RPMI8226 (cell line): ENCODE results near the gene SYT9.

Source experiments
- DNase-seq: peaks from one replicate; pipeline ENCODE4 v3.0.0-alpha.2; 2015

The SYT9 gene

DNA sequence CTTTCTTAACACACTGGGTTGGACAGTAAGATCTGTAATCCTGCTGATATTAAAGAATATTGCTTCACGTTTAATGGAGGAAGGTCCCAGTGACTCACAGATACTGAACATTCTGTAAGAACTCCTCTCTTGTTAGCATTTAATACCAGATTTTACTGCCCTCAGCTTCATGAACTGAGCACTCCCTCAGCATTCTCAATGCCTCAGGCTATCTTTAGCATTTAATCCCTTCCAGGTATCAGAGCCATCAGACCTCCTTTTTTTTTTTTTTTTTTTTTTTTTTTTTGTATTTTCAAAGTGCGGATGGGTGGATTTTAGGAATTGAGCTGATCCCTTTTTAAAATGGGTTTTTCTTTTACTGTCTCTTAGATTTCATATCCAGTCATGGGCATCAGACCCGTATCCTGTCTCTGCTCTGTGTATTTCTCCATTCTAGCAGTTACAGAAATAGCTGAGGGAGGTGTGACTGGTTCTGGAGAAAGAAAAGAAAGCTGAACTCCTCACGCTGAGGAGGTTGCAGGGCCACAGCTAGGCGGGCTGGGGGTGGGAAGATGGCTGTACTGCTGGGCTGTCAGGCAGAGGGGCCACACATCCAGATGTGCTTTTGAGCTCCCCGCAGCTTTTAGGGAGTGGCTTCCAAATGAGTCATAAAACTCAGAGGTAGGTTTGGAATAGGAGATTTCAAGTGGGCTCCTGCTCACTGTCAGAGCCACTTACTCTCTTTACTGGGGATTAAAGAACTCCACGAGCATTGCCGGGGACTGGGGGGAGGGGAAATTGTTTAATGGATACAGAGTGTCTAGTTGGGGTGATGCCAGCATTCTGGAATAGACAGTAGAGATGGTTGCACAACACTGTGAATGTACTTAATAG is 97.0 kb downstream of the SYT9 start:
- no peak for DNase-seq

DNA sequence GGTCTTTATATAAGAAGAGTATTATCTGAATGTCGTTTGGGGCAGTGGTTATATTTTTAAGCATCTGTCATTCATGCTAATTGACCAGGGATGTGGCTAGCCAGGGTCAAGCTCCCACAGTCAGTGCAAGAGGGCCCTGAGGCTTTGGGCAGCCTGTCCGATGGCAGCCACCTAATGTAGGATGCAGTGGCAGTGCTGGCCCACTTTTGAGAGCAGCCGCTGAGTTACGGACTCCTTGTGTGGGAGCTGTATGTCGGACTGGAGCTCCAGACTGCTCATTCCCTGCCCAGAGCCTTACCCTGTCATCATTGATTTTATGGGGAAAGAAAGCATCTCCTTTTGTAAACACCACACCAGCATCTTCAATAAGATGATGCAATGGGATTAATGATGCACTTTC is 99.5 kb downstream of the SYT9 start:
- no peak for DNase-seq

DNA sequence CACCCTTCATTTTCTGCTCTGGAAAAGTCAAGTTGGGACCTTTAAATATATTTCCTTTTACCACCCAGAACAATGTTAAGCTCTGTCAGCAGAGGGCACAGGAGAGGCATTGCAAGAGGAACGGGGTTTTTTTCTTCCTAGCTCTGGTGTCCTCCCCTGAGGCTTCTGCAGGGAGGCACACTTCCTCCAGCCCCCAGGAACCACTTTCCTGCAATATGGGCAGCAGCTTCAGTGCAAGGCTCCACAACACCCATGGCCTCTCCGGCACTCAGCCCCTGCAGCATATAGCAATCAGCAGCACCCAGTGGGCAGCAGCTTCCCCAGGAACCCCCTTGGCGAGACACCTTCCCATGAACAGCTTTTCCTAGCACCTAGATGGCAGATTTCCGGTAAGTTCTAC is 101.4 kb downstream of the SYT9 start:
- peak; percentile 39 for DNase-seq

DNA sequence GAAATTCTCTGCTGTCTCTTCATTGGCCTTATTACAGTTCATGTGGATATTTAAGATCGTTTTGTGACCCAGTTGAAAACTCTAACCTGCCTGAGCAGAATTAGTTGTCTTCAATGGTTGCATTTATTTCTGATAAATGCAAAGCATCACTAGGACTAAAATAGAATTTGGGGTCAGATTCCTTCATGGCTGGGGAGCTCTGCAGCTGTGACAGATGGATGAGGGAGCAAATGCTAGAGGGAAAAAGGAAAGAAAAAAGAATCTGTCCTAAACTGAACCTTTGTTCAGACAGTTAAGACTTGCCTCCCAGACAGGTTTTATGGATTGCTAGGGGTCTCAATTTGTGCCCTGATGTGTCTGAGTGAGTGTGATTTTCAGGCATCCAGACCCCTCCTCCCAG is 113.0 kb downstream of the SYT9 start:
- no peak for DNase-seq

DNA sequence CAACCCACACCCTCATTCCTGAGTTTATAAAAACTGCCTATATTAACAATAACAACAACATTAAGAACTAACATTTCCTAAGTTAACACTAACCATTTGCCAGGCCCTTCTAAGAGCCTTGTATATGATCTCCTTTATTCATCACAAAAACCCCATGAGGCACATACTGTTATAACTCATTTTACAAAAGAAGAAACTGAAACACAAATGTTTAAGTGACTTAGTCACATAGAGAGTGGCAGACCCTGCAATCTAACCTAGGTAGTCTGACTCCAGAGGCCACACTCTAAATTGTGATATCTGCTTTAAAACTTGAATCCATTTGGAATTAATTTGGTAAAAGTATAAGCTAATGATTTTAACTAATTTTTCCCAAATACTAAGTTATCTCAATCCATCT is 116.1 kb downstream of the SYT9 start:
- DNase-seq, result no peak

DNA sequence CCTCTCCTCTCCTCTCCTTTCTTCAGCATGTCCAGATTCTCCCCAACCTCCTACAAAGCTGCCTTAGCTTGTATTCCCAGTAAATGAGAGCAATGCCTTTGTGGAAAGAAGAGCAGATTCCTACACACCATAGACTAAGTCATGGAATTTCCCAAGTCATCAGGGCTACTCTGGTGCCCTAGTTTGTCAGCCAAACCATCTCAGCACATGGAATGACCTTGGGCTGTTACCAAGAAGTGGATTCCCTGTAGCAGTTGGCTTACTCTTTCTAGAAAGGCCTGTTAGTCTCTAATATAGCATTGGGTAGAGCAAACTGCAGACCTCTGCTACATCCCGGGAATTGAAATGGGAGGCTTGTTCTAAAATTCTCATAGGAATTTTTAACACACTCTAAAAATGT is 124.7 kb downstream of the SYT9 start:
- no peak for DNase-seq

DNA sequence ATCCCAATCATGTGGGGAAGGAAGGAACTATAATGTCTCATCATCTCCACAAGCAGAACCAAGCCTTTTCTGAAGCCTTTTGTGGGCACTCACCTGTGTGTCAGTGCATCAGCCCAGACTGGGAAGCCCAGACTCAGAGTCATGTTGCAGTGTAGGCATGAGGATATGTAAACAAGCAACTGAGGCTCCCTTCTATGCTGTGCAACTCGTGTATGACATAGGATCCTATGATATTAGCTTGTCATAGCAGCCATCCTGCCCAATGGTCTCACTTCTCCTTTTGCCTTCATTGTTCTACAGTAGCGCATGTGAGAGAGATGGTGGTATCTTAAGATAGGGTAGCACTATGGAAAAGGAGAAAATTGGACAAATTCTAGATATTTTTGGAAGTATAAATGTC is 130.2 kb downstream of the SYT9 start:
- DNase-seq, result peak; percentile 2

DNA sequence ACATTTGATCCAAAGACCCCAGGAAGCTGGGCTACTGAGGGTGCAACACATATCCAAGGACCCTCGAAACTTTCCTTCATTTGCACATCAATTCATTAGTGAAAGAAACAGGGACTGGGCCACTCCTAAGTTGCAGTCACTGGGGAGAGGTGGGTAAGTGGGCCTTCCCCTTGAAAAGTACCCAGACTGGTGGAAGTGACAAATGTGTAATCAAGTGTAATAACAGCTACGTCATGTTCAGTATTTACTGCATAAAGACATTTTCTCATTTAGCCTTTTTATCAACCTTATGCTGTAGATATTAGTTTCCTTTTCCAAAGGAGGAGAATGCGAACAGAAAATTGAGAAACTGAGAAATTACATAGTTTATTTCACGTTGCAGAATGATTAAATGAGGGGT is 131.7 kb downstream of the SYT9 start:
- DNase-seq, result no peak

DNA sequence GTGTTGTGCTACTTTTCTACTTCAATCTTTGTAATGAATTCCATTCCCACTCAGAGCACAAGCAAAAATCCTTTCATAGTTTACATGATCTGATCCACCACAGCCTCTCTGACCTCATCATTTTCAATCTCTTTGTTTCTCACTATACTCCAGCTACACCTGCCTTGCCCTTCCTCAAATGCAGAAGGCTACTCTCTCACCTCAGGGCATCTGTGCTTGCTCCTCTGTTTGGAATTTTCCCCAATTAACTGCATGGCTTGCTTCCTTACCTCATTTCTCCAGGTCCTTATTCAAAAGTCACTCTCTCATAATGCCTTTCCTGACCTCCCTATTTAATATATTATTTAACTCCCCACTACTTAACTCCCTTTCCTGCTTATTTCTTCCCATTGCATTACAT is 133.0 kb downstream of the SYT9 start:
- DNase-seq, result no peak

DNA sequence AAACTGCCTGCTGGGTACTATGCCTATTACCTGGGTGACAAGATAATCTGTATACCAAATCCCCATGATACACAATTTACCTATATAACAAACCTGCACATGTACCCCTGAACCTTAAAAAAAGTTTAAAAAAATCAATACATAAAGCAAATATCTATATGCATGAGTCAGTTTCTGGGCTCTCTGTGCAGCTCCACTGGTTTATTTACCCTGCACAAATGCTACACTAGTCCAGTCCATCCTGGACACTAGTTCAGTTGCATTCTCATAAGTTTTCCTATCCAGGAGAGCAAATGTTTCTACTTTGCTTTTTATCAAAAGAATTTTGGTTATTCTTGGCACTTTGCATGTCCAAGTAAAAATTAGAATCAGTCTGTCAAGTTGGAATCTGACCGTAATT is 133.8 kb downstream of the SYT9 start:
- no peak for DNase-seq

DNA sequence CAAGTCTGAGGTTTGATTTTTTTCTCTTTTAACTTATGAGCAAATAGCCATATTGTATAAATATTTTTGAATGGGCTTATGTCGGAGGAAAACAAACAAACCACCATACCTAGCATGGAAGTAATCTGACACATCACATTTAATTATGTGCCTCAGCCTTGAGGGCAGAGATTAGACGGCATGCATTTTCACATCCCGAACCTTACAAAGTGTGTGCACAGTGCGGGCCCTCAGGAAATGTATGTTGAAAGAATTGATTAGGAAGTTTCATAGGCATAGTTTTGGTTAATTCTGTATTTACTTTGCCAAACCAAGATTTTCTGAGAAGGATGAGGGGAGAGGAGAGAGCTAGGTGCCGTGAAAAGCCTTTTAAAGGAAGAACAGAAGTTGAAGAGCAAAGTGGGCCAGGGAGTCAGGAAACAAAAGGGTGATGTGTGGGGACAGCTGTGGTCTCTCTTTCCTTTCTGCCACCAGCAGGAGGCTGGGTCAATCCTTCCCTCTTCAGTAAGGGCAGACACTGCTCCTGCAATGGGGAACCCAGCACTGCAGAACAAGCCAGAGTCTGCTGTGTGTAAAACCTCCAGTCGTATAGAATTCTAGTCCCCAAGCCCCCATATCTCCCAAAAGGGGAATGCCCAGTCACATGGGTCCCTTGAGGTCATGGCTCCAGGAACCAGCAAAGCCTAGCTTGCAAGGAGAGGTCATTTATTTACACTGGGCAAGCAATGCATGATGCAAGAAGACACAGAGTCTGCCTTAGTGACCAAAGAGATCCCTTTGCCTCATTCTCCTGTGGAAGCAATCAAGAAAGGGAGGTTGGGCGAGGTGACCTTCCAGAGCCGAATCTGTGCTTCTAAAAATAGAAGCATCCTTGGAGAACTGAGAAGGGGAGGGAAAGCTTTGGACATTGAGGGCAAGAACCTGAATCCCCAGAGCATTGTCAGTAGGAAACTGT is 162.5 kb downstream of the SYT9 start:
- DNase-seq, result no peak

DNA sequence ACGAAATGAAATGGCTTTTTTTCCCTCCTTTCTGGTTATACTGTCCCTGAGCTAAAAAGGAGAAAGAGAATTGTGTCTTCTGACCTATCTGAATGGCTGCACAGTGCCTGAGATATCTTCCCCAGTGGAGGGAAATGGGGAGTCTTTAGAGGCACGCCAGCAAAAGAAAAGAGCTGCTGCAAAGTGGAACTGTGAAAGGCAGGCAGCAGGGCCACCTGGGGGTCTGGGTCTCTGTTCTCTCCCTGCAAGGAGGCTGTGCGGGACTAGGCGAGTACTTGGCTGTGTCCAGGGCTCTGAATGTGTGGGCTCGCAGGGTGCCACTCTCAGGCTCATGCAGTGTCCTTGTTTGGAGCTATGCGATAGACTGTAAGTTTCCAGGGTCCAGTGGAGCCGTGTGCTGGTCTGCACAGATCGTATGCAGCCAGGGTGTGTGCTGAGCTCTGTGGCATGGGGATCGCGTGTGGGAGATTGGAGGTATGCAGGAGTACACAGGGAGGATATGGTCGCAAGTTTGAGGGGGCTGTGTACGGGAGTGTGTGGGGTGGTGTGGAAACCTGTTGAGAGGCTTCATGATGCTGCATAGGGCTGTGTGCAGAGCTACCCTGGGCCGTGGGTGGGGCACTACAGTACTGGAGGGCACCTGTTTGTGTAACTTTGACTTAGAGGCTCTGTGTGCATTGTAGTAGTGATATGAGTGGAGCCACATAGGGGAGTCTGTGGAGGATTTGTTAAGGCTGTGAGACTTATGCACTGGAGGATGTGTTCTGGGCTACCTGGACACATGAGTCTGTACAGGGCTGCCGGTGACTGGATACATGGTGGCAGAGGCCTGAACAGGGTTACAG is 163.5 kb downstream of the SYT9 start:
- no peak for DNase-seq

DNA sequence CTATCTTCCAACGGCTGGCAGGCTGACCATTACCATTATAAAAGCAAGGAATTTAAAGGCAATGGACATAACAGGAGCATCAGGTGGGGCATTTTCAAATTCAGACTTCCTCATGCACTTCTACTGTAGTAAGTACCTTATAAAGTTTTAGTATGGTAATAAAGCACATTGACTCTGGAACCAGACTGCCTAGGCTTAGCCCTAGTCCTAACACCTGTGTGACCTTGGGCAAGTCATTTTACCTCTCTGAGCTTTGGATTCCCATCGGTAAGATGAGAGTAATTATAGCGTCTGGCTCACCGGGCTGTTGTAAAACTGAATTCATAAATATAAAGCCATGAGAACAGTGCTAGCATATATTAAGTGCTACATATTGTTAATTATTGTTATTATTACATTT is 164.4 kb downstream of the SYT9 start:
- no peak for DNase-seq

DNA sequence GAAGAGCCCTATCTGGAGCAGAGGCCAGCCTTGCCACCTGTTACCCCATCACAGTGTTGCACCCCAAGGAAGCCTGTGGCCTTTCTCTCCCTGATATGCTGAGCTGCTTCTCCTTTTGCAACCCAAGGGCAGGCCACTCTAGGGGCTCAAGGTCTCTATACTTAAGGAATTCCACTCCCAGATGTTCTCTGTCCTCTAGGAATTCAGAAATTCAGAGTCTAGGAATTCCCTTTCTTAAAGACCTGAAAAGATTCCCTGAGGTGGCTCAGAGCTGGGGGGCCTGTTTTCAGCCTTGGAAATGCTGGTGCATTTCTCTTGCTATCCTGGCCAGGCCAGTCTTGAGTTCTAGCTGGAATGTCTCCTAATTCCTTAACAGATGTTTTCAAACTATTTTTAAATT is 165.6 kb downstream of the SYT9 start:
- DNase-seq, result no peak

DNA sequence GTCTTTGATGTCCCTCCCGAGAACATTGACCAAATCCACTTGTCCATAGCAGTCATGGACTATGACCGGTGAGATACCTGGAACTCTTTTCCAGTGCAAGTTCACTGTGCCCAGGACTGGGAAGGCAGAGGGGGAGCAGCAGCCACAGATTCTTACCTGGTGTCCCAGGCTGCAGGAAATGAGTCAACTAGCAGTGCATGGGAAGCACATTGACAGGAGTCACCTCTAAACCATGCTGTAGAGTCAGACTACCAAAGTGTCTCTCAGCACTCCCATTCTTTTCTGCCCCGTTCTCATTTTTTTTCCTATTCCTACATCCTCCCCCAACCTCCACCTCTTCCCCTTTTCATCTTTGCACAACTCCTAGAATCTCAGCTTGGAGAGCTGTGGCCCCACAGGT is 166.4 kb downstream of the SYT9 start:
- no peak for DNase-seq

DNA sequence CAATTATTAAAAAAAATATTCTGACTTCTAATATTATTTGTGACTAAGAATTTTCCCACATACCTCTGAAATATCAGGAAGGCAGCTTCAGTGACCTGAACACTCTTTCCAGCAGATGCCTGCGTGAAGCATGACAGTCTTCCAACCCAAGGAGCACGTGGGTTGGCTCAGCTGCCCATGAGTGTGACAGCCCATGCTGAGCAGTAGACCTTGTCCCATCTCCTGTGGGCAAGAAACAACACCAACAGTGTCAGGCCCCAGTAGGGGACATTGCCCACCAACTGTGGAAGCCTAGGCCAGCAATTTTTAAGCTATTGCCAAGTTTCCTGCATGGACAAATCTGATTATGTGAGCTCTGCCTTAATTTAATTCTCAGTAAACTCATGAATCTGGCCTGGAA is 167.2 kb downstream of the SYT9 start:
- no peak for DNase-seq

DNA sequence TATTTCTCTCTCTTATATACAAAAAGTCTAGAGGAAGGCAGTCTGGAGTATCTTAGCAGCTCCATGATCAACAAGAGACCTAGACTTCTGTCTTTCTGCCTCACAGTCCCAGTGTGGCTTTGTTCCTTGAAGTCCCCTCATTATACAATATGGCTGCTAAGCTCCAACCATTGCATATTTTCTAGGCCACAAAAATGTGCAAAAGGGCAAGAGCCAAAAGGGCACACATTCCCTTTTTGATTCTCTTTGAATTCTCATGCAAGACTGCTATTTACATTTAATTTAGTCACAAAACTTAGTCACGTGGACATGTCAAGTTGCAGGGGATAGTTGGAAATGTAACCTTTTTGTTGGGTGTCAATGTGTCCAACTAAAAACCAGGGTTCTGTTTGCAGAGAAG is 169.4 kb downstream of the SYT9 start:
- DNase-seq, result no peak

DNA sequence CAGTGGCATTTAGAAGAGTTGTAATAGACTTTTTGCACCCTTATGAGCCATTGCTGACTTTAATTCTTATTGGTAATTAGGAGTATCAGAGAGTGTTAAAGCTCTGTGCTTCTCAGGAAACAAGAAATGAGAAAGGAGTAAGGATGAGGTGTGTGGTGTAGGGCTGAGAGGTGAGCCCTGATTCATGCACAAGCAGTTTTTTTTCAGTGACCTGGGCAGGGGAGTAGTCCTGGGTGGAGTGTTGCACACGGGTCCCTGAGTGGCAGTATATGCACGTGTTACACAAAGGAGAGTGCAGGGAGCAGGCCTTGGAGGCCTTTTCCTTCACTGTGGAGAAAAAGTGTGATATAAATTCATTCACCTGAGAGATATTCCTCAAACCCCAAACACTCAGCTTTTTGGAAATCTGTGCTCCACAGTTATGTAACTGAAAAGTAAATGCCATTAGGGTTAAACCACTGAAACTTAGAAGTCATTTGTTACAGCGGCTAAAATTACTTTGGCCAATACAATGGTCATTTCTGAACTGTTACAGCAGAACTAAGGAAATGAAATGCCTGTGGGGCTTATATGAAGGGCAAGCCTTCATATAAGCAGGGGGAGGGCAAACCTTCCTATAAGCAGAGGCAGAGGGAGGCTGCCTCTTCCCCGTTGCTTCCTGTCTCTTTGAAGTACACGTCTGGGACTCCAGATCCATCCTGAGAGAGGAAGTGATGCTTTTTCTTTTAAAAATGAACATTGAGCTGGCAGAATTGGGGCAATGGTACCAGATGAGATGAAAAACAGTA is 171.0 kb downstream of the SYT9 start:
- DNase-seq, result peak; percentile 4

DNA sequence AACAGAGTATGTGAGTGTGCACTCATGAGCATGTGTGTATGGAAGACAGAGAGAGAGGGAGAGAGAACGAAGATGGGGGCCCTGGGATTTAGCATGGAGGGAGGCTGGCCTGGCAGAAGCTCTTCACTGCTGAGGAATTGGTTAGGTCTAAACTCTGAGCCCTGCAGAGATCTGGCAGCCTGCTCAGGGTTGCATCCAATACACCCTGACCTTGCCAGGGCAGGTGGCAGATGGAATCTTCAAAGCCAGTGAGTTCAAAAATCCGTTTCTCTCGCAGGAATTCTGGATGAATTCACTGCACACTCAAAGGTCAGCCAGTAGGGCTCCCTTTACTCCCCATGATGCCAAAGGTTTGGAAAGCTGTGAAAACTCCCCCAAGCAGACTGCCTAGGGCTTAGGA is 172.2 kb downstream of the SYT9 start:
- DNase-seq, result no peak

DNA sequence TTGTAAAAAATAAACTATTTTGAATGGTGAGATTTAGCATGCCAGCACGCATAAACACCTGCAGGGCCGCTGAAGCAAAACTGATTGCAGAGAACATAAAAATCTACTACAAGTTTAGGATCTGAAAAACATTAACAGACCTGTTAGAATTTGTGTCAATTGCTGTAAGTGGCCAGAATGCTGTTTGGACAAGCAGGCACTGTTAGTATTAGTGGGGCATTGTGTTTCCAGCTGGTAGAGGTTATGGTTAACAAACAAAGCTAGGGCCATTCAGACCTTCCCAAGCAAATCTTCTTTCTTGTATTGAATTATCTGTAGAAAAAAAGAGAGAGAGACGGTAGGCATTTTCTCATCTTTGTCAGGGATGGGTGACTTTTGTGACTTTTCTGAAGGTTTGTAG is 176.0 kb downstream of the SYT9 start:
- no peak for DNase-seq

DNA sequence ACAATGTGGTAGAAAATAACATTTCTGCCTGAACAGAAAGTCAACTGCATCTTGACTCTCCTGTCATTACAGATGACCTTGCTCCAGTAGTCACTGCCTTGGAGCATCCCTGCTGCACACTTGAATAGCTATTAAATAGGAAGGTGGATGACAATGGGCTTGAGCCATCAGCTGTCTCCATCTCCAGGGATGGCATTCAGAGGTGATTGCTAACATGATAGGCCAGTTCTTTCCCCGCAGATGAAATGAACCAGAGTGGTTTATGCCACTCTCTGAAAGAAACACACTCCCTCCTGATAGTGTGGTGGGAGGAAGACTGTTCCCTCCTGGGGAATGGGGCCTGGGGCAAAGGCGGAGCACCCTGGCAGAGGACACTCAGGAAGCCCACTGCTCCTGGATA is 176.5 kb downstream of the SYT9 start:
- no peak for DNase-seq

DNA sequence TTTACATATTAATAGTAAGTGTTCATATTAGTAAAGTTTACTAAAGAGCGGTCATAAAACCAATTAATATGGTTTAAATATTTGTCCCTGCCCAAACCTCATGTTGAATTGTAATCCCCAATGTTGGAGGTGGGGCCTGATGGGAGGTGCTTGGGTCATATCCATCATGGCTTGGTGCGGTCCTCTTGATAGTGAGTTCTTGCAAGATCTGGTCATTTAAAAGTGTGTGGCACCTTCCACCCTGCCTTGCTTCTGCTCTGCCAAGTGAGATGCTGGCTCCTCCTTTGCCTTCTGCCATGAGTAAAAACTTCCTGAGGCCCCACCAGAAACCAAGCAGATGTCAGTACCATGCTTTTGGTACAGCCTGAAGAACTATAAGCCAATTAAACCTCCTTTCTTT is 178.8 kb downstream of the SYT9 start:
- no peak for DNase-seq
